ENCODE results near the gene PFKFB4.

DNA sequence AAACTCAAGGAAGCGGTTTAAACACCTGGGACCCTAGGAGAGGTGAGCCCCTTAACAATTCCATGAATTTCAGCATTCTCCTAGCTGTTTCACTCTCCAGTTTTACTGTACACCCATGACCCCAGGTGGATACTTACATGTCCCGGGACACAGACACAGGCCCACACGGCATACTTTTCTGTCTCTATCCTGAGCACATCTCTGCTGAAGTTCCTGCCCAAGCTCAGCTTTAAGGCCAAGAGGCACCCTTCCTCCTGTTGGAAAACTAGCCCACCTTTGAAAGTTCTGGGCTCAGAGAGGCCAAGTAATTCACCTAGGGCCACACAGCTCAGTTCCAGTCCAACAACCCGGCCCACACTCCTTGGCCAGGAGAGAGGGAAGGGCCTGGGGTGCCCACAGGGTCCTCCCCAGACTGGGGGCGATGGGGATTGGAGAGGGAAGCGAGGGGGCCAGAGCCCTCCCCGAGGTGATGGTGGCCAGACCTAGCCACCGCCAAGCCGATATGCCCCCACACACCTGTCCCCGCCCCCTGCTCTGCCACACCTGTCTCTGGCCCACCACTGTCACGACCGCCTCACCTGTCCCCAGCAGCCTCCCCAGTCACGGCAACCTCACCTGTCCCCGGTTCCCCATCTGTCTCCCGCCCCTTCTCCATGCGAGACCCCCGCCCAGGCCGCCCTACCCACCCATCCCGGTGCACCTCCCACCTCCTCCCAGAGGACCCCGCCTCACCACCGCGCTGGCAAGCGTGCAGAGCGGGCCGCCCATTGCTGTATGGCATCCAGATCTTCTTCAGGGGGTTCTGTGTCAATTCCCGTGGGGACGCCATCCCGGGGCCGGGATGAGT lies 431 bp downstream of the PFKFB4 start:
- TF ChIP-seq, protein P1, sequence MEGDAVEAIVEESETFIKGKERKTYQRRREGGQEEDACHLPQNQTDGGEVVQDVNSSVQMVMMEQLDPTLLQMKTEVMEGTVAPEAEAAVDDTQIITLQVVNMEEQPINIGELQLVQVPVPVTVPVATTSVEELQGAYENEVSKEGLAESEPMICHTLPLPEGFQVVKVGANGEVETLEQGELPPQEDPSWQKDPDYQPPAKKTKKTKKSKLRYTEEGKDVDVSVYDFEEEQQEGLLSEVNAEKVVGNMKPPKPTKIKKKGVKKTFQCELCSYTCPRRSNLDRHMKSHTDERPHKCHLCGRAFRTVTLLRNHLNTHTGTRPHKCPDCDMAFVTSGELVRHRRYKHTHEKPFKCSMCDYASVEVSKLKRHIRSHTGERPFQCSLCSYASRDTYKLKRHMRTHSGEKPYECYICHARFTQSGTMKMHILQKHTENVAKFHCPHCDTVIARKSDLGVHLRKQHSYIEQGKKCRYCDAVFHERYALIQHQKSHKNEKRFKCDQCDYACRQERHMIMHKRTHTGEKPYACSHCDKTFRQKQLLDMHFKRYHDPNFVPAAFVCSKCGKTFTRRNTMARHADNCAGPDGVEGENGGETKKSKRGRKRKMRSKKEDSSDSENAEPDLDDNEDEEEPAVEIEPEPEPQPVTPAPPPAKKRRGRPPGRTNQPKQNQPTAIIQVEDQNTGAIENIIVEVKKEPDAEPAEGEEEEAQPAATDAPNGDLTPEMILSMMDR (IDR thresholded peaks at IDR 0.05; ENCODE audit: low read depth, low read length, poor library complexity, severe bottlenecking) = no peak
- TF ChIP-seq EZH2phosphoT487 (IDR thresholded peaks at IDR 0.05; ENCODE audit: borderline replicate concordance, low read length) = no peak
